HG03066 (cell line): Measurements from ENCODE around the gene C1orf35.

Experiments used
- ATAC-seq: cut with Tn5 transposase; IDR thresholded peaks from one replicate; pipeline ENCODE4 v1.9.1; 2021; ENCODE audit warnings: low read depth; ENCODE audit not compliant: unreplicated experiment

C1orf35 gene

DNA sequence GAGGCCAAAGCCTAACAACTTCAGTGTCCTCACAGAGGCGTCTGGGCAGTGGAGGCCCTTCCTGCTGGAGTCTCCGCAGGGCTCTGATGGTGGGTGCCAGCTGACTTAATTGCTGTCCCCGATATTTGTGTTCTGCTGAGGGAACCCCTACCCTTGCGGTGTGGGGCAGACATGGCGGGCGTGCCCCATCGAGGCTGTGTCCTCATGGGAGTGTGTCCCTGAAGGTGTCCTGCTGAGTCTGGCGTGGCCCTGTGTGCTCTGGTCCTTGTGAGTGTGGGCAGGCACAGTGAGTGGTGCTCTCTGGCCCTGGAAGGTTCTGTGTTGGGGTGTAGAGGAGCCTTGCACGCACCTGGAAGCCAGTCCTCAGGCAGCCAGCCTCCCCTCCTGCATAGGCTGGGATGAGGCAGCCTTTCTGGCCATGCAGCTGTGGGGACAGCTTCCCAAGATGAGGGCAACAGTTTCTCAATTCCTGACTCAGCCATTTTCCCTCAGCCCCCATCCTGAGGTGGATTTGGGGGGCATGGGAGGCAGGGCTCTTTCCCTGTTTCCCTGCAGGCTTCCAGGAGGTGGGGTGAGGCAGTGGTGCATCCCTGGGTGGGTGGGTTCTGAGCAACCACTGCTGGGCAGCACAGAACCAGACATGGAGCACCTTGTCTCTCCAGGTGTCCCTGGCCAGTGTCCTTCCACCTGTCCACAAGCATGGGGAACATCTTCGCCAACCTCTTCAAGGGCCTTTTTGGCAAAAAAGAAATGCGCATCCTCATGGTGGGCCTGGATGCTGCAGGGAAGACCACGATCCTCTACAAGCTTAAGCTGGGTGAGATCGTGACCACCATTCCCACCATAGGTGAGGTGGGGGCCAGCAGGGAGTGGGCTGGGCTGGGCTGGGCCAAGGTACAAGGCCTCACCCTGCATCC is 6.5 kb downstream of the C1orf35 start:
- ATAC-seq, result no peak

DNA sequence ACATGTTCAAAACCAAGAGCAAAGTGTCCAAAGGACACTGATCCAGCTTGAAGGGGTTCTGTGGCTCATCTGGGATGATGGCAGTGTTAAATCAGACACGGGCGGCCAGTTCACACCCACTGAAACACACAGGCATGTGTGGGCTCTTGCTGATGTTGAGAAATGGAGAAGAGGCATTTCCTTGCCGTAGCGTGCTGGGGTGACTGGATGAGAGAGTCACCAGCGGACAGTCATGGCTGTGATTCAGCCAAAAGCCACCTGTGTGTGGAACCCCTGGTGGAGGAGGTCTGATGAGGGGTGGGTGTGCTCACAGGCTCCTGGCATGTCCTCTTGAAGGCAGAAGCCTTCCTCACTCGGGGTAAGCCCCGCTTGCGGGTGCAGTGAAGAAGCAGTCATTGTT is 7.2 kb downstream of the C1orf35 start:
- no peak for ATAC-seq

DNA sequence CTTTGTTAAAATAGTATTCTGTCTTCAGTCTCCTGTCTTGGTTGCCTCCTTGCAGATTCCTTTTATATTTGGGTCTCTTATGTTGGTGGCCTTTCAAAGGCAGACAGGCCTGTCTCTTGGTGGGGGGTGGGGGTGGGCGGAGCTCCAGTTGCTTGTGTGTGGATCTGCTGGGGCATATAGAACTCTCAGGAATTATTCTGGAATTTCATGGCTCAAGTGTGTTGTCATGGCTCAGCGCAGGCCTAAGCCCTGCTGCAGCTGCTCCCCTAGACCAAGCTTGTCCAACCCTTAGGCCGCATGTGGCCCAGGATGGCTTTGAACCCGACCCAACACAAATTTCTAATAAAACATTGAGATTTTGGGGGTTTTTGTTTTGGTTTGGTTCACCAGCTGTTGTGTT is 8.0 kb downstream of the C1orf35 start:
- ATAC-seq, result no peak

- ATAC-seq, result no peak
Measured at GRCh38 chr1:228094432-228095016, 8.6 kb downstream of the C1orf35 start.

GRCh38 chr1:228093050-228093906 is 9.8 kb downstream of the C1orf35 start:
- ATAC-seq, result no peak

- no peak for ATAC-seq
Measured at GRCh38 chr1:228092342-228093049, 10.6 kb downstream of the C1orf35 start.

DNA sequence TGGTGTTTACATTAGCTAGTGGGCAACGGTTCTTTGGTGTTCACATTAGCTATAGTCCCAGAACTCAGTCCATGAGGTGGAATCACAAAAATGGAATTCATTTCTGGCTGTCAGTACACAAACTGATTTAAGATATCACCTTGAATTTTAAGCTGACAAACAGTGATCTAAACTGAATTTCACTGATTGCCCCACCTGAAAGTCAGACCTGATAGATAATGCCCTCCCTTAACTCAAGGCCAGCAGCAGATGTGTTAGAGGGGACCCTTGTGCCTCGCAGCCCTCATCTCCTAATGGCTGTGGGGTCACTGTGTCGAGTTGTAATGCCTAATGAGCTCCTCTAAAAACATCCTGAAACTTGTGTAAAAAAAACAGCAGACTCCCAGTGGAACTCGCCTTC is 12.0 kb downstream of the C1orf35 start:
- ATAC-seq, result no peak

GRCh38 chr1:228090613-228091081 is 12.5 kb downstream of the C1orf35 start:
- ATAC-seq, result no peak

DNA sequence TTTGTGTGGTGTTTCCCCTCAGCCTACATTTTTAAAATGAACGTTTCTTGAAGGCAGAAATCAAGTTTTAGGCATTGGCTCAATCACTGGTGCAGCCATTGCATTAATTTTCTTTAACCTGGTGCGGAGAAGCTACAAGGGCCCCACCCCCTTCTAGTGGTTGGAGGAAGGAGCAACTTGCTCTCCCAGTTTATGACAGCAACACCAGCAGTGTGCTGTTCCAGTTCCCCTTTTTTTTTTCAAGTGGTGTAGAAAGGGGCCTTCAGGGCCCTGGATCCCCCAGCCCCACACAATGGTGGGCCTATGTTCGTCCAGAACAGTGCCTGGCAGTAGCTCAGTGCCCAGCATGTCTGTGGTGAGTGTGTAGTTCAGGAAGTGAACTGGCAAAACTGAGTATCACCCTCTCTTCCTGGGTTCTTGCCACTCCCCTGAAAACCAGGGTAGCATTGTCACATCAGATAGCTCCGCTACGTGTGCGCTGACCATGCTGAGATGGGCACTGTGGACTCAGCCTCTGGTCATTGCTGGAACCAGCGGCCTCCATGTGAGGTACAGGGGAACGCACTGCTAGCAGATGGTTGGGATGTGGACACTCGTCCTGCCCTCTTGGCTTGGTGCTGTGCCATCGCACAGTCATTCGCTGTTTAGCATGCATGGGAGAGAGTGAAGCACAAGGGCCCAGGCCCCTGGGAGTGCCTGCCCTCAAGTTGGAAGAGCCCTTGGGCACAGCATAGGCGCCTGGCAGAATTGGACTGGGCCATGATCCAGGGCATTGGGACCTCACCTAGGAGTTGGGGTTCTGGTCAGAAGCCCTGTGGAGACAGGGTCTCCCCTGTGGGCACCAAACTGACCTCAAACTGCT is 13.4 kb downstream of the C1orf35 start:
- no peak for ATAC-seq

GRCh38 chr1:228088586-228089498 is 14.3 kb downstream of the C1orf35 start:
- no peak for ATAC-seq

DNA sequence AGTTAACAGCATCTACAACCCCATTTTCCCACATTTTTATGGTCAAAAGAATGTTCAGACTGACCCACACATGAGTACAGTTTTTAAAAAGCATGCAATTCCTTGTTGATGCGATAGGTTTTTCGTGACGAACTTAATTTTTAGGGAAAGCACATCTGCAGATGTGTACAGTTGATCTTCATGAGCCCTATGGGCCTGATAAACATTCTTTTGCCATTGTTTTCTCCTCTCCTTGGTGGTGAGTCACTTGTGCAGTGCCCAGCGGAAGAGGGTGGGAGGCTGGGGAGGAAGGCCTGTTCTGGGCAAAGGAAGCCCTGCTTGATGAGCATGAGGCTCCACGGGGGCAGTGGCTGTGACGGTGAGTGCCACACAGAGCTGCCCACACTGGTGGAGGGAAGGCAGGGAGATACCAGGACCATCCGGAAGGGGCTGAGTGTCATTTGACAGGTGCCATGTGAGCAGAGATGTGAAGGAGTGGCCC is 15.3 kb downstream of the C1orf35 start:
- no peak for ATAC-seq

- no peak for ATAC-seq
Measured at GRCh38 chr1:228085287-228085951, 17.7 kb downstream of the C1orf35 start.

GRCh38 chr1:228084797-228085196 is 18.3 kb downstream of the C1orf35 start:
- no peak for ATAC-seq

GRCh38 chr1:228084325-228084724 is 18.8 kb downstream of the C1orf35 start:
- no peak for ATAC-seq

DNA sequence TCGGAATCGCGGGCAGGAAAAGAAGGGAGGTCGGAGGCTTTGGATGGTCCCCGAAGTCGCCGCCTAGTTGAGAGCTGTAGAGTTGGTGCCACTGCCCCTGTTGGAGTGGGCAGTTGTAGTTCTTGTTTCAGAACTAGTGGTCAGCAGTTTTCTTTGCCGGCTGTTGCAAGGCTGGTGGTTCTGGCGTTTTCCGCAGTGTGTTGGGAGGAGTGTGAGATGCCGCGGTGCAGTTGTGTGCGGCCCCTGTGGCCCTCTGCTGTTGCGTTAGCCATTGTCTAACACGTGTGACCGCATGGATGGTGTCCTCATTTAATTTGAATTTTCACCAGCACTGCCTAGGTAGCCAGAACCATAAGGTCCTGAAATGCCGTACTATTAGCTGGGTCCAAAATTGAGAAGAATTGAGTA is 19.2 kb downstream of the C1orf35 start:
- no peak for ATAC-seq

DNA sequence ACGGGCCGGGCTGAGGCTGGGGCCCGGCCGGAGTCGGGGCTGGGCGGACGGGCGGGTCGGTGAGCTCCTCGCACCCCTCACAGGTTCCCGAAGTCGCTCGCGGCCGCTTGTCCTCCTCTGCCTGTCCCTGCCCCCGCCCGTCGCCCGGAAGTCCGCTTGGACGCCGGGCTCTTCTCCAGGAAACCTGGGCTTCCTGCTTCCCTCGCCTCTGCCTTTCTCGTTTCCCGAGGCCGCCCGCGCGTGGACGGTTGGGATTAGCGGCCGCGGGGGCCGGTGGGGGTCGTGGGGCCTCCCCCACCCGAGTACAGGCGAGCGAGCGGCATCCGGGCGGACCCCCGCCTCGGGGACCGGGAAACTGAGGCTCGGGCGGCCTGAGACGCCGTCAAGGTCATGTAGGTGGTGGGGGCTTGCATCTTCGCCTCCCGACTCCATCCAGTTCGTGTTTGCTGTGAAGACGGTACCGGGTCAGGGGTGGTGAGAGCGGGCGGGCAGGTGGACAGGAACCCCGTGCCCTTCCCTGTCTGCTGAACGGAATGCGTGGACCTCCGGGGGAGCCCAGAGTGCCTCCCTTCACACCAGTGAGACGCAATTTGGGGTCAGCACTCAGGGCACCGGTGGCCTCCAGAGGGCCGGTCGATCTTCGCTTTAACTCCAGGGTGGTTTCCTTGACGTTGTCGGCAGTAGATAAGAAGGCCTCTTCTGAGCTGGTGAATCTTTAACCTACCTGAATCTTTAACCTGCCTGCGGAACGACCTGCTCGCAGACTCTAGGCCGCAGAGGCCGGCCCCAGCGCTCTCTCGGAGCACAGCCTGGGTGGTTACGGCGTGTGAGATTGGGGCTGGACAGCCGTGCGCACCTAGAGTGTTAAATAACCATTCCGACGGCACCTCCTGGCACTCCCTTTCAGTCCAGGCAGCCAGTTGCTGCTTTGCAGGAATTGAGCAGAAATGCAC is 19.9 kb downstream of the C1orf35 start:
- ATAC-seq, result peak; percentile 18
